Smooth muscle cell (in vitro differentiated cells): ENCODE results near the gene INPP5F. TPM values are rescaled to one million over a fixed set of nuclear protein-coding genes. Genes with fewer than 3 reads are reported as not detected.
"Not testable (repeated sequence)": the region's sequence is repeated elsewhere in the genome, so short reads cannot be mapped to it uniquely, and the experiment has no call there.

Experiments
- DNase-seq: peaks from one replicate; lab custom pipeline; 2025; ENCODE audit not compliant: unreplicated experiment; lab: John Stamatoyannopoulos, UW
- H2AFZ ChIP-seq: fragments of 200-600 bp; sonication (generic); 2 replicates; pipeline ENCODE4 v1.6.0; 2016; ENCODE audit warnings: antibody characterized with exemption, low read depth, mild to moderate bottlenecking
- H3F3A ChIP-seq: fragments of 200-600 bp; sonication (generic); 2 replicates; pipeline ENCODE4 v1.6.0; 2017; ENCODE audit warnings: antibody characterized with exemption, low read depth
- H3K27ac ChIP-seq: fragments of 200-600 bp; sonication (generic); 2 replicates; pipeline ENCODE4 v1.5.1; 2016; ENCODE audit warnings: low read depth, mild to moderate bottlenecking
- H3K27me3 ChIP-seq: fragments of 200-600 bp; sonication (generic); 2 replicates; pipeline ENCODE4 v1.6.1; 2016; ENCODE audit warnings: low read depth, mild to moderate bottlenecking
- H3K36me3 ChIP-seq: fragments of 200-600 bp; sonication (generic); 2 replicates; pipeline ENCODE4 v1.5.1; 2016; ENCODE audit warnings: low read depth
- H3K4me1 ChIP-seq: fragments of 200-600 bp; sonication (generic); 2 replicates; pipeline ENCODE4 v1.5.1; 2016; ENCODE audit warnings: low read depth
- H3K4me2 ChIP-seq: fragments of 200-600 bp; sonication (generic); 2 replicates; pipeline ENCODE4 v1.6.0; 2016; ENCODE audit warnings: mild to moderate bottlenecking
- H3K4me3 ChIP-seq: fragments of 200-600 bp; sonication (generic); 2 replicates; pipeline ENCODE4 v1.5.1; 2016; ENCODE audit warnings: mild to moderate bottlenecking
- H3K79me2 ChIP-seq: fragments of 200-600 bp; sonication (generic); 2 replicates; pipeline ENCODE4 v1.6.0; 2016; ENCODE audit warnings: low read depth, mild to moderate bottlenecking
- H3K9ac ChIP-seq: fragments of 200-600 bp; sonication (generic); 2 replicates; pipeline ENCODE4 v1.6.0; 2016; ENCODE audit warnings: low read depth
- H3K9me3 ChIP-seq: fragments of 200-600 bp; sonication (generic); replicated peaks from 2 replicates; pipeline ENCODE4 v1.5.1; 2016; ENCODE audit warnings: low read depth
- H4K20me1 ChIP-seq: fragments of 200-600 bp; sonication (generic); 2 replicates; pipeline ENCODE4 v1.6.0; 2016; ENCODE audit warnings: low read depth
- WGBS: methylation state at CpG from one replicate; pipeline ENCODE4 v1.1.7; 2016; ENCODE audit warnings: low lambda C conversion rate; 5-methylcytosine and 5-hydroxymethylcytosine counted together
- polyA plus RNA-seq: library from polyadenylated mRNA; unstranded; fragments of >200 nt; fragmentation: Nextera tagmentation; extraction: Ambion mirVana; gene quantifications from 2 replicates; pipeline ENCODE4 v1.2.1, GENCODE V29; 2016
- total RNA-seq: library from RNA; depleted of rRNA; stranded (reverse); fragments of >200 nt; gene quantifications from 2 replicates; pipeline ENCODE4 v1.2.3, GENCODE V29; 2014
- TF ChIP-seq, protein P1 (sequence below): fragments of 200-600 bp; sonication (generic); IDR thresholded peaks from 2 replicates; pipeline ENCODE4 v1.5.1; 2017; ENCODE audit warnings: borderline replicate concordance, mild to moderate bottlenecking, antibody characterized with exemption; ENCODE audit not compliant: insufficient read depth, poor library complexity, severe bottlenecking

The INPP5F gene
- total and polyA plus RNA-seq, 2 experiments from 2014 or later = 15.9 to 106 TPM

GRCh38 chr10:119784340-119785067 lies 58.7 kb downstream of the INPP5F start:
- Histone ChIP-seq H3K27ac (no peak overlapping the region), H3K9ac (no peak overlapping the region), H4K20me1 (peaks cover 12% of the 10 kb centered on the region), H2AFZ (no peak overlapping the region), H3K4me2 (peak overlapping the region; percentile 4), H3K4me1 (peaks cover 15% of the 10 kb centered on the region), H3K9me3 (no peaks in the 10 kb centered on the region), H3K36me3 (no peaks in the 10 kb centered on the region), H3F3A (no peaks in the 10 kb centered on the region), H3K27me3 (no peaks in the 10 kb centered on the region), H3K4me3 (no peak overlapping the region), H3K79me2 (no peaks in the 10 kb centered on the region)
- WGBS = 31% methylated on average over 7 of the region's 7 CpGs
- no peak for DNase-seq
- TF ChIP-seq, protein P1, sequence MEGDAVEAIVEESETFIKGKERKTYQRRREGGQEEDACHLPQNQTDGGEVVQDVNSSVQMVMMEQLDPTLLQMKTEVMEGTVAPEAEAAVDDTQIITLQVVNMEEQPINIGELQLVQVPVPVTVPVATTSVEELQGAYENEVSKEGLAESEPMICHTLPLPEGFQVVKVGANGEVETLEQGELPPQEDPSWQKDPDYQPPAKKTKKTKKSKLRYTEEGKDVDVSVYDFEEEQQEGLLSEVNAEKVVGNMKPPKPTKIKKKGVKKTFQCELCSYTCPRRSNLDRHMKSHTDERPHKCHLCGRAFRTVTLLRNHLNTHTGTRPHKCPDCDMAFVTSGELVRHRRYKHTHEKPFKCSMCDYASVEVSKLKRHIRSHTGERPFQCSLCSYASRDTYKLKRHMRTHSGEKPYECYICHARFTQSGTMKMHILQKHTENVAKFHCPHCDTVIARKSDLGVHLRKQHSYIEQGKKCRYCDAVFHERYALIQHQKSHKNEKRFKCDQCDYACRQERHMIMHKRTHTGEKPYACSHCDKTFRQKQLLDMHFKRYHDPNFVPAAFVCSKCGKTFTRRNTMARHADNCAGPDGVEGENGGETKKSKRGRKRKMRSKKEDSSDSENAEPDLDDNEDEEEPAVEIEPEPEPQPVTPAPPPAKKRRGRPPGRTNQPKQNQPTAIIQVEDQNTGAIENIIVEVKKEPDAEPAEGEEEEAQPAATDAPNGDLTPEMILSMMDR = no peak

DNA sequence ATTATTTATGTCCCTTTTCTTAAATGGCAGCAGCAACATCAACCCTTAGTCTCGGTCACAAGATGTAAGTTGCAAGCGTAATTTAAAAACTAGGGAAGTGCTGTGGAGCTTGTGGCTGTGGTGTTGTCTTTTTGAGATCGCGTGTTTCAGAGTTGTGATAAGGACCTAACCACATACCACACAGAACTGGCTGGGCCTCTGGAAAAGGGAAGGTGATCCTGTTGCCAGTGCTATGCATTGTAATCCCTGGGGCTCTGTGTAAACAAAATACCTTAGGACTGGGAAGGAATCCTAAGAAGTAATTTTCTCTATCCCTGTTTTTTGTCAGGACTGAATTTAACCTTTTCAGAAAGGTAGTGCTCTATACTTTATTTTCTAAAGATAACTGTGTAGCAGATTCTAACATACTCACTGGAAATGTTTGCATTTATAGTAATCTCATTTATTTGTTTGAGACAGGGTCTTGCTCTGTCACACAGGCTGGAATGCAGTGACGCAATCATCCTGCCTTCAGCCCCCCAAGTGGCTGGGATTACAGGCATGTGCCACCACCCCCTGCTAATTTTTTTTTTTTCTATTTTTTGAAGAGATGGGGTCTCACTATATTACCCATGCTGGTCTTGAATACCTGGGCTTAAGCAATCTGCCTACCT lies 60.4 kb downstream of the INPP5F start:
- H3K9ac ChIP-seq = no peak overlapping the region
- H3F3A ChIP-seq = no peaks in the 10 kb centered on the region
- H4K20me1 ChIP-seq = peaks cover 12% of the 10 kb centered on the region
- H3K9me3 ChIP-seq = no peaks in the 10 kb centered on the region
- no peak overlapping the region for H3K27ac ChIP-seq
- H3K79me2 ChIP-seq = no peaks in the 10 kb centered on the region
- no peak overlapping the region for H3K4me3 ChIP-seq
- H3K4me2 ChIP-seq = peak overlapping the region; percentile 34
- H3K4me1 ChIP-seq = peaks cover 15% of the 10 kb centered on the region
- 13% methylated on average over 5 of the region's 5 CpGs for WGBS
- no peaks in the 10 kb centered on the region for H3K27me3 ChIP-seq
- no peak overlapping the region for H2AFZ ChIP-seq
- DNase-seq = no peak
- no peaks in the 10 kb centered on the region for H3K36me3 ChIP-seq
- TF ChIP-seq, protein P1 = no peak

DNA sequence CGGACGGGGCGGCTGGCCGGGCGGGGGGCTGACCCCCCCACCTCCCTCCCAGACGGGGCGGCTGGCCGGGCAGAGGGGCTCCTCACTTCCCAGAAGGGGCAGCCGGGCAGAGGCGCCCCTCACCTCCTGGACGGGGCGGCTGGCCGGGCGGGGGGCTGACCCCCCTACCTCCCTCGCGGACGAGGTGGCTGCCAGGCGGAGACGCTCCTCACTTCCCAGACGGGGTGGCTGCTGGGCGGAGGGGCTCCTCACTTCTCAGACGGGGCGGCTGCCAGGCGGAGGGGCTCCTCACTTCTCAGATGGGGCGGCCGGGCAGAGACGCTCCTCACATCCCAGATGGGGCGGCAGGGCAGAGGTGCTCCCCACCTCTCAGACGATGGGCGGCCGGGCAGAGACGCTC lies 69.3 kb downstream of the INPP5F start:
- H3K9ac ChIP-seq, H3K79me2 ChIP-seq, H3F3A ChIP-seq, H3K27ac ChIP-seq, H3K27me3 ChIP-seq, H3K4me2 ChIP-seq, H3K36me3 ChIP-seq, H3K4me1 ChIP-seq, H3K9me3 ChIP-seq, H3K4me3 ChIP-seq, DNase-seq, H2AFZ ChIP-seq, H4K20me1 ChIP-seq: not testable (repeated sequence)
- 98% methylated on average over 13 of the region's 32 CpGs for WGBS

DNA sequence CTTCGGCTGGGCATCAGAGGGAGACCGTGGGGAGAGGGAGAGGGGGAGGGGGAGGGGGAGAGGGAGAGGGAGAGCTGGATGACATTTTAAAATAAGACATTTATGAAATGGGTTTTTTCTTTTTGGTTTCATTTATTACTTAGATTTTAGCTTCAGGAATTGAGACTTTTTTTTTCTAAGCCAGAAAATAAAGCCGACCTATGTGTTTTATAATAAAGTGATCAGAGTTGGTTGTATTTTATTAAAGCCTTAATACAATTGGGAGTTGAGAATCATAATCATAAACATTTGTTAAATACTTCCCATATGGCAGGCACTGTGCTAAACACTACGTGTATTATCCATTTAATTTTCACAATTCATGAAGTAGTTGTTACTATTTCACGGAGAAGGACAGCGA lies 70.2 kb downstream of the INPP5F start:
- Histone ChIP-seq H3K4me2 (no peak overlapping the region), H3K9ac (no peak overlapping the region), H2AFZ (no peak overlapping the region), H3K4me3 (no peak overlapping the region), H4K20me1 (no peaks in the 10 kb centered on the region), H3K9me3 (no peaks in the 10 kb centered on the region), H3K4me1 (no peaks in the 10 kb centered on the region), H3K27ac (no peak overlapping the region), H3F3A (no peaks in the 10 kb centered on the region), H3K36me3 (no peaks in the 10 kb centered on the region), H3K27me3 (no peaks in the 10 kb centered on the region), H3K79me2 (no peaks in the 10 kb centered on the region)
- DNase-seq = no peak
- WGBS = over 99% methylated on average over 4 of the region's 6 CpGs
- TF ChIP-seq, protein P1 = no peak
